Left forelimb (tissue), 1 donor: ENCODE results near the gene PTPRE.

Experiments used
- DNase-seq: peaks from one replicate; pipeline ENCODE4 v3.0.0-alpha.2; 2018; ENCODE audit warnings: low spot score

Gene PTPRE

GRCh38 chr10:127883516-127883915 lies 23.4 kb upstream of the PTPRE start:
- no peak for DNase-seq

DNA sequence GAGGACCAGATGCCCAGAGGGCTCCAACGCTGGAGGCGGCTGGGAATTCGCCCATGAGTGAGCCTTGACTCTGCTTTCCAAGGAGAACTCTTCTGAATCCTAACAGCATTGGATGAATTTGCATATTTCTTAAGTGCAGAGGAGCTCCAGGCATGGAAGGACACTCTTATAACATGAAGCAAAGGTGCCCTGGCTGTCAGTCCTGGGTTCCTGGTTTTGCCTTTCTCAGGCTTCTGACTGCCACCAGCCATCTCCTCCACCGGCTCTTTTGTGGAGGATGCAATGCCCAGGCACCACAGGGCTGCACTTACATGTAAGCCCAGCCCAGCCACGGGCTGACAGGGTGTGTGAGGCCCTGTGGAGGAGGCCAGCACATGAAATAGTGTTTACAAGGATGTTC lies 22.4 kb upstream of the PTPRE start:
- DNase-seq = no peak

- DNase-seq = no peak
Observed at GRCh38 chr10:127886371-127887051, 20.4 kb upstream of the PTPRE start.

DNA sequence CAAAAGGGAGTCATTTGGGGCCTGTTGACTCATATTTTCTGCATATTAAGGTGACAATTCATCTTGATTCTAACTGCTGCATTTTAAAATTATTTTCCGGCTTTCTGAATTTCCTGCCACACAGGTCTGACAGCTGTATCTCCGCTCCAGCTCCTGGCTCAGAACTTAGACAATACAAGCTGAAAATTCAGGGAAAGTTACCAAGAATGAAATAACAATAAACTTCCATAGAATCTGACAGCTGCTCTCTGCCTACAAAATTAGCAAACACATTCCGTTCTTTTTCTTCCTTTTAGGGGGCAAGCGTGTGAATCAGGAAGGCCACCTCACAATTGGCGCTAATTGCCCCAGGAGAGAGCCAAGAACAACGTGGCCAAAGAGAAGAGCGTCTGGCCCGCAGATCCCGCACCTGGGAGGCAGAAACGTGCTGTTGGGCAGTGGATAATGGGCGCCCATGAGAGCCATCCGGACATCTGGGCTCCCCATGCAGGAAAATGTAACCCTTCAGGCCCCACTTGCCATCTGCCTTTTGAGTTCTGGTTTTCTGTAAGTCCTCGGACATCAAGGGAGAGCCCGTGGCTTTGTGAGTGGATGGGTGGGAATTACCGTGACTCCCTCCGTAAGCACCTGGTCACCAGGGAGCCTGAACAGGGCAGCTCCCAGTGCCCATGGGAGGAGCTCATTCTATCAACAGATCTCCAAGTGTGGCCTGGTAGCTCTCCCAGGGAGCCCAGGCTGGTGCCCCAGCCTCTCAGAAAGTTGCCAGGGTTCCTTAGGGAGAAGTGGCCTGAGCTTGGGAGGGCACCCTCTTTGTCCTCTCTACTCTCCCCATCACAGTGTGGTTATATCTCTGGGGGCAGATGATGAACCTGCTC lies 19.1 kb upstream of the PTPRE start:
- no peak for DNase-seq

GRCh38 chr10:127888521-127889312 lies 18.2 kb upstream of the PTPRE start:
- DNase-seq = no peak

DNA sequence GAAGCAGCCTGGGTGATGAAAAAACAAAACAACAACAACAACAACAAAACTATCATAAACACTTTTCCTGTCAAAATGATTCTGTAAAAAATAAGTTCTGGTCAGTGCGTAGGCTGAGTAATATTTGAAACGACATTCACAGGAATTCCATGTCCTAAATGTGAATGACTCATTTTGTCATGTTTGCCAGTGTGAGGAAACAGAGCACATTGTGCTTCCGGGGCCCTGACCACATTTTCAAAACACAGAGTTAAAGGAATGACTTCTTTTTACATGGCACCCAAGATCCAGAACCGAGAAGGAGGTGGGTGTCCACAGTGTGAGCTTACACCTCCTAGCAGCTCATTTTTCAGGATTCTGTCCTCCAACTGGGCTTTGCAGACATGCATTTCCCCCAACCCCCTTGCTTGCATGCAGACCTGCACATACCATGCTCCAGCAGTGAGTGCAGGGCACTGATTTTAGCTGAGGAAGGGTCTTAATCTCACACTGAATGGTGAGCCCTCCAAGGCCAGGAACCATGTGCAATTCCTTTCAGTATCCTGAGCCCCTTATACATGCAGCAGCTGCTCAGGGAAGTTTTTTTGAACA lies 17.2 kb upstream of the PTPRE start:
- no peak for DNase-seq

GRCh38 chr10:127890216-127890615 lies 16.7 kb upstream of the PTPRE start:
- DNase-seq = no peak

- DNase-seq = no peak
Observed at GRCh38 chr10:127890832-127891334, 16.0 kb upstream of the PTPRE start.

GRCh38 chr10:127892743-127893142 lies 14.2 kb upstream of the PTPRE start, which contains the start of gene CLRN3:
CLRN3 (minus strand) TSS chr10:127892941; CDS start chr10:127892784, 157 bp downstream.
- no peak for DNase-seq

DNA sequence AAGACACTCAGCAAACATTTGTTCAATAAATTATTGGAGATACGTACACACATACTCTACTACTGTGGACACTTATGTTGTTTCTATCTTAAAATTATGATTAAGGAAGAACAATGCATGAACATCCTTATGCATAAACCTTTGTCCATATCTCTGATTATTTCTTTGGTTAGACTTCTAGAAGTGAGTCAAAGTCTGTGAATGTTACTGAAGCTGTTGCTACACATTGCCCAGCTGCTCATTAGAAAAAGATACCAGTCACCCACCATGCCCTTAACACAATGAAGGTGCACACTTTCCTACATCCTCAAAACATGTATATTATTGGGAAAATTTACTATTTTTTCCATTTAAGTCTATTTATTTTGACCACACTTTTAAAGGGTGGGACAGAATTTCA lies 12.8 kb upstream of the PTPRE start:
- no peak for DNase-seq

DNA sequence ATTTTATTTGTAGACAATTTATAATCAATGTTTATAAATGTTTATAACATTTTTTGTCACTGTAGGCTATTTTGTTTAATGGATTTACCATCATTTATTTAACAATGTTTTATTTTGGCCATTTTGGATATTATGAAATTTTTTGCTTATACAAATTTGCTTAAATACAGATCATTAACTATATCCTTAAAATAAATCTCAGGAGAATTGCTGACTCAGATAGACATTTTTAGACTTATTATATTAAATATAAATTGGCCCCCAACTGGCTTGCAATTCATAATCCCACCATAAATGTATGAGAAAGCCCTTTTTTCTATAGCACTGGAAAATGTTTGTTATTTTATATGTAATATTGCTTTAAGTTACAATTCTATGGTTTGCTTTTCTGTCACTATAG lies 10.3 kb upstream of the PTPRE start:
- DNase-seq = no peak

DNA sequence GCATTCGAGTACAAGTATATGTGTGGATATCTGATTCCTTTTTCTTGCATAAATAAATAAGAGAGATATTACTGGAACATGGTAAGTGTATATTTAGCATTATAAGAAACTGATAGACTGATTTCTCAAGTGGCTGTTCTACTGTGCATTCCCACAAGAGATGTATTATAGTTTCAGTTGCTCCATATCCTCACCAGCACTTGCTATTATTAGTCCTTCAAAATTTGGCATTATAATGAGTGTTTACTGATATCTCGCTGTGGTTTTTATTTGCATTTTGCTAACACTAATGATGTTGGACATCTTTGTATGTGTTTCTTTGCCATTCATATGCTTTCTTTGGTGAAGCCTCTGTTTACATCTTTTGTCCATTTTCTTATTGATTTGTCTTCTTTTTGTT lies 9.7 kb upstream of the PTPRE start:
- DNase-seq = no peak

- no peak for DNase-seq
Observed at GRCh38 chr10:127899766-127900387, 7.0 kb upstream of the PTPRE start.

- DNase-seq = no peak
Observed at GRCh38 chr10:127903789-127904188, 3.1 kb upstream of the PTPRE start.

GRCh38 chr10:127904311-127905000 lies 2.4 kb upstream of the PTPRE start:
- no peak for DNase-seq

GRCh38 chr10:127905001-127905847 lies 1.7 kb upstream of the PTPRE start:
- DNase-seq = peak; percentile 57

- DNase-seq = no peak
Observed at GRCh38 chr10:127905848-127906261, 1.0 kb upstream of the PTPRE start.

GRCh38 chr10:127907411-127908105 lies 655 bp downstream of the PTPRE start:
- DNase-seq = peak; percentile 65
